ENCODE results near the gene DUOXA1. TPM values are rescaled to one million over a fixed set of nuclear protein-coding genes. Genes with fewer than 3 reads are reported as not detected.

Gene DUOXA1
- polyA plus RNA-seq, 1 donor (not counting 4 experiments of a cell fraction or from before 2014, with no cell fraction given): 15.1 TPM

DNA sequence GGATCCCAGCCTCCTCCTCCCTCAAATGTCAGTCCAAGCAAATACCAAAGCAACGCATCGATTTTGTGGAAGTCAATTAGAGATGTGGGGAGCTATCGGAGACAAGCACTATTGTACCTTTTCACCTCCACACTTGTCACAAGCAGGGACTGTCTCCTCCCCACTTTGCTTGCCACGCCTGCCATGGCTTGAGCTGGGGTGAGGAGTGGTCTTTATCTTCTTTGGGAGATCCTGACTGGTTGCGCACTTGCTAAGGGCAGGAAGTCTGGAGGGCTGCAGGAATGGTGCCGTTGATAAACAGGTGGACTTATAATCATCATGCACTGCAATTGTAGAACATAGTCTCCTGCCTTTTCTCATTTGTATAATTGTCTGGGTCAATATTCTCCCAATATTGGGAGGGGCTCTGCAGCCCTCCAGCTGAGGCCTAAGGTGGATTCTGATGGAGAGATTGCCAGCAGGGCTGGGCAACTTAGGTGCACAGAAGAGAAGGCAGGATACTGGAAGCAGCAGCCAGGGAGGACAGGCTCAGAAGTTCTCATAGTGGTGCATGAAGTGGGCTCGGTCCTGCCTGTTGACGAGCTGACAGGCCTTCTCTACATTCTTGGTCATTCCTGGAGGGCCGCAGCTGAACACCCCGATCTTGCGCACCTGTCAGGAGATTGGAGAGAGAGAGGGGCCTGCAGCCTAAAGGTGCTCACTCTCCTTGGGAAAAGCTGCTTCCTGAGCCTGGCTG lies 35.9 kb downstream of the DUOXA1 start:
- Histone ChIP-seq H4K20me1 (ENCODE audit: control insufficient read depth, extremely low read depth, insufficient read depth, low read length) (no peaks in the 10 kb centered on the region), H3K4me3 (ENCODE audit: control insufficient read depth in 2 of 3, extremely low read depth in 1 of 3, insufficient read depth in 2 of 3, low read depth in 1 of 3, low read length in 3 of 3) (no peak overlapping the region), H2AFZ (ENCODE audit: control insufficient read depth, low read length) (no peak overlapping the region), H3K9me1 (ENCODE audit: control insufficient read depth, extremely low read depth, insufficient read depth, low read length) (no peaks in the 10 kb centered on the region), H3K27me3 (ENCODE audit: control insufficient read depth, extremely low read depth, insufficient read depth, low read length) (peaks cover 9% of the 10 kb centered on the region), H3K36me3 (ENCODE audit: control insufficient read depth in 2 of 2, extremely low read depth in 1 of 2, insufficient read depth in 2 of 2, low read length in 2 of 2) (no peaks in the 10 kb centered on the region), H3K4me1 (ENCODE audit: control insufficient read depth, extremely low read depth, insufficient read depth, low read length) (no peaks in the 10 kb centered on the region), H3K9me3 (ENCODE audit: control insufficient read depth, low read depth, low read length) (no peaks in the 10 kb centered on the region), H3K27ac (ENCODE audit: control insufficient read depth, insufficient read depth, low read length) (no peak overlapping the region), H3K4me2 (ENCODE audit: control insufficient read depth, extremely low read depth, insufficient read depth, low read depth, low read length) (no peak overlapping the region), H3K79me2 (ENCODE audit: control insufficient read depth, insufficient read depth, low read length) (no peaks in the 10 kb centered on the region), H3K9ac (ENCODE audit: control insufficient read depth, extremely low read depth, insufficient read depth, low read length) (no peak overlapping the region)
- dilution Hi-C loops (cut with MboI; ENCODE audit: extremely low pct_ligation_motif_present, low sequenced_read_pairs): no loop called here
- no peak for TF ChIP-seq EZH2 (IDR thresholded peaks at IDR 0.05; ENCODE audit: low read length)
- TF ChIP-seq, protein P1, sequence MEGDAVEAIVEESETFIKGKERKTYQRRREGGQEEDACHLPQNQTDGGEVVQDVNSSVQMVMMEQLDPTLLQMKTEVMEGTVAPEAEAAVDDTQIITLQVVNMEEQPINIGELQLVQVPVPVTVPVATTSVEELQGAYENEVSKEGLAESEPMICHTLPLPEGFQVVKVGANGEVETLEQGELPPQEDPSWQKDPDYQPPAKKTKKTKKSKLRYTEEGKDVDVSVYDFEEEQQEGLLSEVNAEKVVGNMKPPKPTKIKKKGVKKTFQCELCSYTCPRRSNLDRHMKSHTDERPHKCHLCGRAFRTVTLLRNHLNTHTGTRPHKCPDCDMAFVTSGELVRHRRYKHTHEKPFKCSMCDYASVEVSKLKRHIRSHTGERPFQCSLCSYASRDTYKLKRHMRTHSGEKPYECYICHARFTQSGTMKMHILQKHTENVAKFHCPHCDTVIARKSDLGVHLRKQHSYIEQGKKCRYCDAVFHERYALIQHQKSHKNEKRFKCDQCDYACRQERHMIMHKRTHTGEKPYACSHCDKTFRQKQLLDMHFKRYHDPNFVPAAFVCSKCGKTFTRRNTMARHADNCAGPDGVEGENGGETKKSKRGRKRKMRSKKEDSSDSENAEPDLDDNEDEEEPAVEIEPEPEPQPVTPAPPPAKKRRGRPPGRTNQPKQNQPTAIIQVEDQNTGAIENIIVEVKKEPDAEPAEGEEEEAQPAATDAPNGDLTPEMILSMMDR (optimal IDR thresholded peaks at IDR 0.05 in 1 of 3, IDR thresholded peaks at IDR 0.05 in 1 of 3, conservative IDR thresholded peaks at IDR 0.05 in 1 of 3; ENCODE audit: extremely low read depth in 1 of 3, insufficient read depth in 2 of 3, low read length in 3 of 3): no peak
- FAIRE-seq (no peak), DNase-seq (ENCODE audit: low read depth, low spot score) (no peak)

DNA sequence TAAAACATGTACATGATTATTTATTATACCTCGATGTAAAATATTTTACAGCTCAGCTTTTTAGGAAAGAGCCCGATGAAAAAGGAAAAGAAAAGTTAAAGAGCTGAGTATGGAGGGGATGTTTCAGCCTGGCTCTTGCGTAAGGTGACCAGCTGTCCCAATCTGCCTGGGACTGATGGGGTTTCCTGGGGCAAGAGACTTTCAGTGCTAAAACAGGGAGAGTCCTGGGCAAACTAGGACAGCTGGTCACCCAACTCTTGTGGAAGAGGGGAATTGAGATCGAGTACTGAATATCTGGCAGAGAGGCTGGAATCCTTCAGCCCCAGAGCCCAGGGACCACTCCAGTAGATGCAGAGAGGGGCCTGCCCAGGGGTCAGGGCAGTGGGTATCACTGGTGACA lies 36.7 kb downstream of the DUOXA1 start:
- FAIRE-seq (no peak), DNase-seq (ENCODE audit: low read depth, low spot score) (no peak)
- Histone ChIP-seq H3K4me3 (ENCODE audit: control insufficient read depth in 2 of 3, extremely low read depth in 1 of 3, insufficient read depth in 2 of 3, low read depth in 1 of 3, low read length in 3 of 3) (no peak overlapping the region), H2AFZ (ENCODE audit: control insufficient read depth, low read length) (no peak overlapping the region), H3K79me2 (ENCODE audit: control insufficient read depth, insufficient read depth, low read length) (no peaks in the 10 kb centered on the region), H3K27ac (ENCODE audit: control insufficient read depth, insufficient read depth, low read length) (no peak overlapping the region), H3K9me3 (ENCODE audit: control insufficient read depth, low read depth, low read length) (no peaks in the 10 kb centered on the region), H3K9ac (ENCODE audit: control insufficient read depth, extremely low read depth, insufficient read depth, low read length) (no peak overlapping the region), H3K9me1 (ENCODE audit: control insufficient read depth, extremely low read depth, insufficient read depth, low read length) (no peaks in the 10 kb centered on the region), H3K4me1 (ENCODE audit: control insufficient read depth, extremely low read depth, insufficient read depth, low read length) (no peaks in the 10 kb centered on the region), H4K20me1 (ENCODE audit: control insufficient read depth, extremely low read depth, insufficient read depth, low read length) (no peaks in the 10 kb centered on the region), H3K4me2 (ENCODE audit: control insufficient read depth, extremely low read depth, insufficient read depth, low read depth, low read length) (no peak overlapping the region), H3K27me3 (ENCODE audit: control insufficient read depth, extremely low read depth, insufficient read depth, low read length) (peaks cover 9% of the 10 kb centered on the region), H3K36me3 (ENCODE audit: control insufficient read depth in 2 of 2, extremely low read depth in 1 of 2, insufficient read depth in 2 of 2, low read length in 2 of 2) (no peaks in the 10 kb centered on the region)
- dilution Hi-C loops (cut with MboI; ENCODE audit: extremely low pct_ligation_motif_present, low sequenced_read_pairs): no loop called here
- TF ChIP-seq EZH2 (IDR thresholded peaks at IDR 0.05; ENCODE audit: low read length): no peak
- TF ChIP-seq, protein P1 (optimal IDR thresholded peaks at IDR 0.05 in 1 of 3, IDR thresholded peaks at IDR 0.05 in 1 of 3, conservative IDR thresholded peaks at IDR 0.05 in 1 of 3; ENCODE audit: extremely low read depth in 1 of 3, insufficient read depth in 2 of 3, low read length in 3 of 3): no peak

Measured in keratinocyte (primary cell).